Epithelial cell of esophagus (primary cell): ENCODE measurements around the gene HAPLN2.
"Not testable (repeated sequence)": the region's sequence is repeated elsewhere in the genome, so short reads cannot be mapped to it uniquely, and the experiment has no call there.

Source experiments
- DNase-seq: peaks from one replicate; pipeline ENCODE4 v3.0.0; 2010; ENCODE audit warnings: low read depth
- H3K4me3 ChIP-seq: 2 replicates; pipeline ENCODE4 v1.5.1; 2011; ENCODE audit warnings: mild to moderate bottlenecking, low read length, control low read depth
- TF ChIP-seq, protein P1 (sequence below): IDR thresholded peaks from 2 replicates; pipeline ENCODE4 v1.5.1; 2011; ENCODE audit warnings: low read depth, mild to moderate bottlenecking, low read length, control low read depth, inconsistent platforms; ENCODE audit not compliant: insufficient read depth; ENCODE audit errors: missing control alignments

HAPLN2 gene

GRCh38 chr1:156598125-156598524 is 21.1 kb upstream of the HAPLN2 start:
- TF ChIP-seq, protein P1, sequence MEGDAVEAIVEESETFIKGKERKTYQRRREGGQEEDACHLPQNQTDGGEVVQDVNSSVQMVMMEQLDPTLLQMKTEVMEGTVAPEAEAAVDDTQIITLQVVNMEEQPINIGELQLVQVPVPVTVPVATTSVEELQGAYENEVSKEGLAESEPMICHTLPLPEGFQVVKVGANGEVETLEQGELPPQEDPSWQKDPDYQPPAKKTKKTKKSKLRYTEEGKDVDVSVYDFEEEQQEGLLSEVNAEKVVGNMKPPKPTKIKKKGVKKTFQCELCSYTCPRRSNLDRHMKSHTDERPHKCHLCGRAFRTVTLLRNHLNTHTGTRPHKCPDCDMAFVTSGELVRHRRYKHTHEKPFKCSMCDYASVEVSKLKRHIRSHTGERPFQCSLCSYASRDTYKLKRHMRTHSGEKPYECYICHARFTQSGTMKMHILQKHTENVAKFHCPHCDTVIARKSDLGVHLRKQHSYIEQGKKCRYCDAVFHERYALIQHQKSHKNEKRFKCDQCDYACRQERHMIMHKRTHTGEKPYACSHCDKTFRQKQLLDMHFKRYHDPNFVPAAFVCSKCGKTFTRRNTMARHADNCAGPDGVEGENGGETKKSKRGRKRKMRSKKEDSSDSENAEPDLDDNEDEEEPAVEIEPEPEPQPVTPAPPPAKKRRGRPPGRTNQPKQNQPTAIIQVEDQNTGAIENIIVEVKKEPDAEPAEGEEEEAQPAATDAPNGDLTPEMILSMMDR = no peak
- no peak for DNase-seq
- H3K4me3 ChIP-seq = no peak overlapping the region

DNA sequence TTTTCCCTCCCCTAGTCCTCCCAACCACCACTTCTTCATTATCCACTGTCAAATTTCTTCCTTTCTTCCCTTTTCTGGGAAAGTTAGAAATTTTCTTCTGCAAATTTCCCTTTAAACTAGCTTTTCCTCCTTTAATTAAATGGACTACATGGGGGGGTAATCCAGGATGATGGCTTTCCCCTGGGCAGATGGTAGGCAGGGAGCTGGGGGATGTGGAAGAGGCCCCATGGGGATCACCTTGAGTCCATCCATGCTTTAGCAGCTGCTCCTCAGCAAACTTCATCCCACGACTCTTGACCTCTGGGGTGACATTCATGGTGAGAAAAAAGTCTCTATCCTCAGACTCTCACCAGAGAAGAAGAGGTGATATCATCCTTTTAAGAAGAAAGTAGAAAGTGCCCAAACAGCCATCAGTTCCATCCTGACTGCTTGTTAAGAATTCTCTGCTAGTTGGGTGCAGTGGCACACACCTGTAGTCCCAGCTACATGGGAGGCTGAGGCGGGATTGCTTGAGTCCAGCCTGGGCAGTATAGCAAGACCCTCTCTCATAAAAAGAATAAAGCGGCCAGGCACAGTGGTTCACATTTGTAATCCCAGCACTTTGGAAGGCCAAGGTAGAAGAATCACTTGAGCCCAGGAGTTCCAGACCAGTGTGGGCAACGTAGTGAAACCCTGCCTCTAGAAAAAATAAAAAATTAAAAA is 20.3 kb upstream of the HAPLN2 start:
- TF ChIP-seq, protein P1 = no peak
- no peak overlapping the region for H3K4me3 ChIP-seq
- DNase-seq = no peak

DNA sequence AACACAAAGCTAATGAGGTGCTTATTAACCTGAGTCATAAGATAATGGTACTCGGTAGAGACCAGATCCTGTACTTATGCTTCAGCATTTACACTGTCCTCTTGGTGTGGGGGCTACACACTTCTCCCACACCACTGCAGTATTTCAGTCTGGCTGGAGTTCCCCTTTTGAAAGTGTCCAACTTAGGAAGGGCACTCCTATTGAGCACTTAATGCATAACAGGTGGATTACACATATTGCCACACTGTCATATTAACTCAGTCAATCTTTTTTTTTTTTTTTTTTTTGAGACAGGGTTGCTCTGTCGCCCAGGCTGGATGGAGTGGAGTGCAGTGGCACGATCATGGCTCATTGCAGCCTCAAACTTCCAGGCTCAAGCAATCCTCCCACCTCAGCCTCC is 19.4 kb upstream of the HAPLN2 start:
- peak; percentile 43 for DNase-seq
- TF ChIP-seq, protein P1 = peak; percentile 27
- H3K4me3 ChIP-seq = no peak overlapping the region

- peak; percentile 21 for DNase-seq
- TF ChIP-seq, protein P1 = no peak
- peak overlapping the region; percentile 95 for H3K4me3 ChIP-seq
Observed at GRCh38 chr1:156600733-156601121, 18.5 kb upstream of the HAPLN2 start.

DNA sequence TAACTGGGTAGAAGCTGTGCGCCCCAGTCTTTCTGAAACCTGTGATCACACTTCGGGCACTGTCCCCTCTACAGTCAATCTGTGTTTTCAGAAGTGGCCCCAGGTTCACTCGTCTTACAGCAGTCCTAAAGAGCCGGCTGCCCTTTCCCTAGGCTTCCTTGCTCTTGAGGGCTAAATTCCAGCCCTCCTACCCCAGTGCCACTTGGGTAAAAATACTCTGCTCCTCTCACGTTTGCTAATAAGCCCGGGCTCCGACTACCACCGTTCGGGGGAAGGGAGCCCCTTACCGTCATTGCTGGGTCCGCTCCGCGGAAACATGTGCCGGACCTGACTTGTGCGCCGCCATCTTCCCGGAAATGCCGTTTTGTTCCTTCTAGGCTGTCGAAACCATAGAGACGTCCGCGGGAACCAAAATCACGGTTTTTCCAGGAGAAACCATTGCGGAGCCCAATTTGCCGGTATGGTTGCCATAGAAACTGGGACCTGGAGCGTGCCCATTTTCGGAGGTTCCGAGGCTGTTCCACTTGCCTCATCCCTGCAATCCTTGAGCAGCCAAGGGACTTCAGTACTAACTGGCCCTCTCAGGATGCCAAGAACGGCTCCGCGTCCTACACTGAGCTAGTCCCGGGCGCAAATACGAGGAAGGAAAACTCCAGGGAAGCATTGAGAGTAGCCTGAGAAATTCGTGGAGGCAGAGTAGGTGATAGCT is 17.9 kb upstream of the HAPLN2 start, which contains the start of gene GPATCH4:
Gene GPATCH4, minus strand, starts transcription at position 358 of the 709 bp plus-strand sequence.
- peak within 1 kb of the TSS; percentile 95 for H3K4me3 ChIP-seq
- TF ChIP-seq, protein P1 = no peak
- DNase-seq = peak; percentile 85

DNA sequence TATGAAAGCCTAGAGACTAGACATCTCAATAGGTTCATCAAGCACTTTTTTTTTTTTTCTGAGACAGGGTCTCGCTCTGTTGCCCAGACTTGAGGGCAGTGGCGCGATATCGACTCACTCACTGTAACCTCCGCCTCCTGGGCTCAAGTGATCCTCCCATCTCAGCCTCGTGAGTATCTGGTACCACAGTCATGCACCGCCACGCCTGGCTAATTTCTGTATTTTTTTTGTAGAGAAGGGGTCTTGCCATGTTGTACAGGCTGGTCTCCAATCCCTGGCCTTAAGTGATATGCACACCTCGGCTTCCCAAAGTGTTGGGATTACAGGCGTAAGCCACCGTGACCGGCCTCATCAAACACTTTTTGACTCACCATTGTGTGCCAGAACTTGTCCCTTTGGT is 17.3 kb upstream of the HAPLN2 start:
- TF ChIP-seq, protein P1 = no peak
- DNase-seq = peak; percentile 19
- peak overlapping the region; percentile 95 for H3K4me3 ChIP-seq

- TF ChIP-seq, protein P1 = peak; percentile 20
Observed at GRCh38 chr1:156602557-156602993, 16.6 kb upstream of the HAPLN2 start.

DNA sequence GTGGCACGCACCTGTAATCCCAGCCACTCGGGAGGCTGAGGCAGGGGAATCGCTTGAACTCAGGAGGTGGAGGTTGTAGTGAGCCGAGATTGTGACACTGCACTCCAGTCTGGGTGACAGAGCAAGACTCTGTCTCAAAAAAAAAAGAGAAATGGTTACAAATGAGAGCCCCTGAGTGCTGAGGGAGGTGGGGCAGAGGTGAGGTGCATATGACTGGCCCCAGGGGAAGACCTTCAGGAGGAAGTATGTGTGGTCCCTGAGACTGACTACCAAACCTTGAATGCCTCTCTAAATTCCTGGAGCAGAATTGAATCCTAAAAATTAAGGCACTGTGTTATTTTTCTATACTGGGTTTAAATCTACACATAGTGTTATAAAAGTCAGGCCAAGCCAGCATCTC is 11.9 kb upstream of the HAPLN2 start:
- DNase-seq, H3K4me3 ChIP-seq: not testable (repeated sequence)

More at GRCh38 chr1:156602557-156602993, 16.6 kb upstream of the HAPLN2 start:
- peak; percentile 85 for DNase-seq
- no peak overlapping the region for H3K4me3 ChIP-seq
